ENCODE measurements around the gene AKAP13.

AKAP13 gene

GRCh38 chr15:85396554-85396953 is 16.2 kb downstream of the AKAP13 start:
- Histone ChIP-seq H3K9me3 (ENCODE audit: insufficient read depth, low read length) (no peaks in the 10 kb centered on the region), H3K4me2 (ENCODE audit: low read depth, low read length, poor library complexity, severe bottlenecking) (peak overlapping the region; percentile 41), H4K20me1 (ENCODE audit: low read depth, low read length) (peaks cover 33% of the 10 kb centered on the region; the same call in 1 of the 2 replicates), H3K4me3 (ENCODE audit: insufficient read depth, low read length, poor library complexity, severe bottlenecking) (no peak overlapping the region), H3K9me2 (replicated peaks; ENCODE audit: insufficient read depth, low read length) (no peaks in the 10 kb centered on the region), H3K9ac (ENCODE audit: low read length) (no peak overlapping the region), H3K27me3 (ENCODE audit: low read length) (no peaks in the 10 kb centered on the region), H3F3A (ENCODE audit: insufficient read depth) (peaks cover 54% of the 10 kb centered on the region), H3K36me3 (ENCODE audit: low read length) (0 out of 2 replicates have a peak, but pooled peaks cover 3% of the 10 kb centered on the region), H2AFZ (ENCODE audit: low read depth, low read length, severe bottlenecking) (no peak overlapping the region), H3K79me2 (ENCODE audit: insufficient read depth, low read length) (peaks cover 98% of the 10 kb centered on the region), H3K27ac (ENCODE audit: low read depth, low read length) (peak overlapping the region; percentile 45)
- TF ChIP-seq EZH2phosphoT487 (conservative IDR thresholded peaks at IDR 0.05; ENCODE audit: low read length) (no peak), CTCF (IDR thresholded peaks at IDR 0.05; ENCODE audit: insufficient read depth, low read length, poor library complexity, severe bottlenecking) (no peak)

GRCh38 chr15:85397151-85397550 is 16.7 kb downstream of the AKAP13 start:
- Histone ChIP-seq H3K27ac (ENCODE audit: low read depth, low read length) (peak overlapping the region; percentile 45; the same call in 1 of the 2 replicates), H4K20me1 (ENCODE audit: low read depth, low read length) (peaks cover 33% of the 10 kb centered on the region; the same call in 1 of the 2 replicates), H3K79me2 (ENCODE audit: insufficient read depth, low read length) (peaks cover 98% of the 10 kb centered on the region), H3K36me3 (ENCODE audit: low read length) (0 out of 2 replicates have a peak, but pooled peaks cover 3% of the 10 kb centered on the region), H3K4me3 (ENCODE audit: insufficient read depth, low read length, poor library complexity, severe bottlenecking) (no peak overlapping the region), H3K4me2 (ENCODE audit: low read depth, low read length, poor library complexity, severe bottlenecking) (peak overlapping the region; percentile 41), H3K9me3 (ENCODE audit: insufficient read depth, low read length) (no peaks in the 10 kb centered on the region), H2AFZ (ENCODE audit: low read depth, low read length, severe bottlenecking) (no peak overlapping the region), H3K9me2 (replicated peaks; ENCODE audit: insufficient read depth, low read length) (no peaks in the 10 kb centered on the region), H3K9ac (ENCODE audit: low read length) (no peak overlapping the region), H3F3A (ENCODE audit: insufficient read depth) (peaks cover 60% of the 10 kb centered on the region), H3K27me3 (ENCODE audit: low read length) (no peaks in the 10 kb centered on the region)
- TF ChIP-seq CTCF (IDR thresholded peaks at IDR 0.05; ENCODE audit: insufficient read depth, low read length, poor library complexity, severe bottlenecking) (no peak), EZH2phosphoT487 (conservative IDR thresholded peaks at IDR 0.05; ENCODE audit: low read length) (no peak)

GRCh38 chr15:85397926-85398325 is 17.5 kb downstream of the AKAP13 start:
- Histone ChIP-seq H4K20me1 (ENCODE audit: low read depth, low read length) (peaks cover 33% of the 10 kb centered on the region; the same call in 1 of the 2 replicates), H3K9me2 (replicated peaks; ENCODE audit: insufficient read depth, low read length) (no peaks in the 10 kb centered on the region), H3K79me2 (ENCODE audit: insufficient read depth, low read length) (peaks cover 98% of the 10 kb centered on the region), H3K36me3 (ENCODE audit: low read length) (no peaks in the 10 kb centered on the region), H3F3A (ENCODE audit: insufficient read depth) (peaks cover 68% of the 10 kb centered on the region), H3K4me3 (ENCODE audit: insufficient read depth, low read length, poor library complexity, severe bottlenecking) (no peak overlapping the region), H3K27ac (ENCODE audit: low read depth, low read length) (peak overlapping the region; percentile 45; the same call in 1 of the 2 replicates), H3K9ac (ENCODE audit: low read length) (no peak overlapping the region), H3K4me2 (ENCODE audit: low read depth, low read length, poor library complexity, severe bottlenecking) (peak overlapping the region; percentile 41), H3K9me3 (ENCODE audit: insufficient read depth, low read length) (no peaks in the 10 kb centered on the region), H3K27me3 (ENCODE audit: low read length) (no peaks in the 10 kb centered on the region), H2AFZ (ENCODE audit: low read depth, low read length, severe bottlenecking) (no peak overlapping the region)
- TF ChIP-seq CTCF (IDR thresholded peaks at IDR 0.05; ENCODE audit: insufficient read depth, low read length, poor library complexity, severe bottlenecking) = no peak
- TF ChIP-seq EZH2phosphoT487 (conservative IDR thresholded peaks at IDR 0.05; ENCODE audit: low read length) = no peak

Measured in SU-DHL-6 (cell line).